ENCODE data around the gene JAKMIP2.
A peak's percentile ranks its signal among the peaks of the same experiment; 100 is the strongest.

GRCh38 chr5:147628058-147628895, 154.3 kb downstream of the JAKMIP2 start:
- TF ChIP-seq CTCF (IDR thresholded peaks at IDR 0.05) (peak; percentile 78 to 91 (median 84)), POLR2A (IDR thresholded peaks at IDR 0.05) (no peak)
